Stimulated activated CD8-positive, alpha-beta memory T cell treated with anti-CD3 and anti-CD28 coated beads, Interleukin-12 subunit alpha, Interleukin-12 subunit beta, amount 100 ng/mL, for 1 hour (primary cell): ENCODE data around the gene DLX4.

ENCODE experiments used
- DNase-seq: peaks from one replicate; pipeline ENCODE4 v3.0.0-alpha.2; 2020; ENCODE audit warnings: low read depth

DLX4 gene

GRCh38 chr17:50014471-50015088 lies 45.6 kb downstream of the DLX4 start:
- no peak for DNase-seq

DNA sequence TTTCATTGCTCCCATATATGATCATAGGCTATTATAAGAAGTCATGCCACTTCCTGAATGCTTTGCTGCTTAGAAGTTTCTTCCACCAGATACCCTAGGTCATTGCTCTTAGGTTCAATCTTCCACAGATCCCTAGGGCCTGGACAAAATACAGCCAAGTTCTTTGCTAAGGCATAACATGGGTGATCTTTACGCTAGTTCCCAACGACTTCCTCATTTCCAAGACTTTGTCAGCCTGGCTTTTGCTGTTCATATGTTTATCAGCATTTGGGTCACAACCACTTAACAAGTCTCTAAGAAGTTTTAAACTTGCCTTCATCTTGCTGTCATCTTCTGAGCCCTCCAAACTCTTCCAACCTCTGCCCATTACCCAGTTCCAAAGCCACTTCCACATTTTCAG lies 46.2 kb downstream of the DLX4 start:
- DNase-seq, result no peak

DNA sequence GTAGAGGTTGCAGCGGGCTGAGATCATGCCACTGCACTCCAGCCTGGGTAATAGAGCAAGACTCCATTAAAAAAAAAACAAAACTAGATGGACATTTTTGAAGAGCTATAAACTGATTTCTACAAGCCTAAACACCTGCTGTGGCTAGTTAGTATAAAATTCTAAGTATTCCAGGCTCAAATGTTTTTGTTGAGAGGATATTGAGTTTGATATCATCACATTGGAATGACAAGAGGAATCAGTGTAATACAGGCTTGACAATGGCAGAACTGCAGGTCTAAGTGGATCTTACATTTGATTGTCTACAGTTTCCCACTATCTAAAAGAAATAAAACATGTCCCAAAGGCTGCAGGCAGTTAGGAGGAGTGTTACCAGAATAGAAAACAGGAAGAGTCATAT lies 49.9 kb downstream of the DLX4 start:
- DNase-seq, result no peak

DNA sequence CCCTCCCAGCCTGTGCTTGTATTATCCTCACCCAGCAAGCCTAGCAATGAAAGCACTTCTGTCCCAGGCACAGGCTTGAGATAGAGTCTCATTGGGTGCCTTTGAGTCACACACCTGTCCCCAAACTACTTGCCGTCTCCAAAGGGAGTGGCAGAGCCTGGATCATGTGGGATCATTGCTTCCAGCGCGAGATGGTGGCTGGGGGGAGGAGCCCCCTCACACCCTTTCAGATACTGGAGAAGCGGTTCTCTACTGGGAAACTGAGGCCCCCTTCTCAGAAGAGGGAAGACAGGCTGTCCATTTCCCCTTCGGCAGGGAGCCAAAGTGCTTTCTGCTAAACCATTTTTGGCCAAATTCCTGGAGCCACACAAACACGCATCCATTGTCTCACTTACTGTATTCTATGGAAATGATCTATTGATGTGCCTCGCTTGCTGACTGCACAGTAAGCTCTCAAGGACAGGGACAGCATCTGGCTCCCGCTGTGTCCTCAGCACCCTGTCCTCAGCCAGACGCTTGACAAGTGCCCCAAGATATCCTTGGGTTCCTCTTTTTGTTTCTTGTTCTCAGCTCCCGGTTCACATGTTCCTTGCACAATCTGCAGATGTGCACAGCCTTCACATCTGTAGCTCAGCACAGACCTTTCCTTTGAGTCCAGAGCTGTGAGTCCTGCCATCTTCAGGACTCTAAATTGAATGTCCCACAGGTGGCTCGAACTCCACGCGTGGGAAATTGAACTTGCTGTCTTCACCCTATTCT lies 52.0 kb downstream of the DLX4 start:
- DNase-seq, result no peak

GRCh38 chr17:50021681-50022370 lies 52.8 kb downstream of the DLX4 start:
- no peak for DNase-seq

- no peak for DNase-seq
These were observed 53.6 kb downstream of the DLX4 start for GRCh38 chr17:50022463-50023130.

DNA sequence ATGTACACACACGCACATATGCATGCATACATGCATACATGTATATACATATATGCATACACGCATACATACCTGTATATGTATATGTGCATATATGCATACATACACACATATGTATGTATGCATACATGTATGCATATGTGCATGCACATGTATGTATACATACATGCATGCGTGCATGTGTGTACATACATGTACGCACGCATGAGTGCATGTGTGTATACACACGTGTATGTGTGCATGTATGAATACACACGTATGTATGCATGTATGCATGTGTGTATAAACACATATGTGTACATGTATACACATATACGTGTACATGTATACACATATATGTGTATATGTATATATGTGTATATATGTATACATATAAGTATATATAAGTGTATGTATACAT lies 54.5 kb downstream of the DLX4 start:
- DNase-seq, result no peak
